Esophagus mucosa (tissue), 1 donor: ENCODE measurements around the gene SCAND1. TPM values are rescaled to one million over a fixed set of nuclear protein-coding genes. Genes with fewer than 3 reads are reported as not detected.
A peak's percentile ranks its signal among the peaks of the same experiment; 100 is the strongest.
"Not testable (repeated sequence)": the region's sequence is repeated elsewhere in the genome, so short reads cannot be mapped to it uniquely, and the experiment has no call there.

ENCODE experiments used
- ATAC-seq: fragments of 200-7000 bp; cut with Tn5 transposase; one replicate; pipeline ENCODE4 v1.9.1; 2020
- total RNA-seq: library from RNA; stranded (reverse); gene quantifications from one replicate; pipeline ENCODE4 v1.2.4, GENCODE V29; 2023
- donor health status: DM: yes; HTN: yes; CAD: no.

SCAND1 gene
- total RNA-seq = 47.9 TPM

DNA sequence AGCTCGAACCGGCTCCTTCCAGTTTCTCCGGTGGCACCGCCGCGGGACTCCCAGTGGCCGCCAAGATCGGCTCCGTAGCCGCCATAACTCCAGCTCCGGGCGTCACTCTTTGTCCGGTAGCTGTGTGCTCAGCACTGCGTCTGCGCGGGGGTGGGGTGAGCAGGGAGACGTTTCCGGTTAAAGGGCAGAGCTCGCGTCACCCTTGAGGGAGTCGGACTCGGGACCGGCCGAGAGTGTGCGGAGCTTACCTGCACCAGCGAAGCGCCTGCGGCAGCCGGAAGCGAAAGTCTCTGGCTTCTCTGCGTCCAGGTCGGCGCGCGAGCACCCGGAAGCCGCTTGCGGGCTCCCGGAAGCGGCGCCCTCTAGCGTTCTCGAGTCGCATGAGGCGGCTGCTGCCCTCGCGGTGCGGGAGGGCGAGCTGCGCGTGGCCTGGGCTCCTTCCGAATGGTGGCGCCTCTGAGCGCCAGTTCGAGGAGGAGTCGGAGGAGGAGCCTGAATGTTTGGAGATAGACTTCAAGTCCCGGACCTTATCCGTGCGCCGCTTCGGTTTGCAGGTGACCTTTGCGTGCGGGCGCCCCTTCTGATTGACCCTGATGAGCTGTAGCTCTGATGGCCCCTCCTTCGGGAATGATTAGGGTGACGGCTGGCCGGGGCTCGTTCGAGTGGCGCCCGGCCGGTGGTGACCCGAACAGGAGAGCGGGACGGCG, at the start of gene SCAND1:
SCAND1 (minus strand) TSS at position 303 of the 707 bp plus-strand sequence; CDS start at position 85, 218 bp downstream.
- peak; percentile 94 for ATAC-seq

DNA sequence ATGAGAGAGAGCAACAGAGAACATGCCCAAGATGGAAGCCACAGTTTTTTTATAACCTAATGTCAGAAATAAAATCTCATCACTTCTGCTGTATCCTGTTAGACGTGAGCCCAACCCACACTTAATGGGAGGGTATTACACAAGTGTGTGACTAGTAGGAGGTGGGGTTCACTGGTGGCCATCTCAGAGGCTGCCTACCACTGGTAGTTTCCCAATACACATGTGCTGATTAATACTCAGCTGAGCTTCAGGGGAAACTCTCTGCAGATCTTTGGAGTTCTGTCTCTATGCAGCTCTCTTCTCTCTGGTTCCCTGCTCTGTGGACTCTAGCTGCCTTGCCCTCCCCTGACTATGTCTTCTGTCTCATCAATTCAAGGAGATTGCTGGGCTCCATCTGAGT, 49.7 kb upstream of the SCAND1 start:
- ATAC-seq = peak; percentile 75

DNA sequence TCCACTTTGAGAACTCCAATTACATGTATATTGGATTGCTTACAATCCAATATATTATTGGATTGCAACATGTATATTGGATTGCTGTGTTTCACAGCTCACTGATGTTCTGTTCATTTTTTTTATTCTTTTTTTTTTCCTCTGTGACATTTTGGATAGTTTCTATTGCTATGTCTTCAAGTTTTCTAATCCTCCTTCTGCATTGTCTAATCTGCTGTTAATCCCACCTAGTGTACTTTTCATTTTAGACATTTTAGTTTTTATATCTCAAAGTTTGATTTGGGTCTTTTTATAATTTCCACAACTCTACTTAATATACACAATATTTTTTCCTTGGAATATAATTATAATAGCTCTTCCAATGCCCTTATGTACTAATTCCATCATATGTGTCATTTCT, 48.6 kb upstream of the SCAND1 start:
- ATAC-seq = no peak

DNA sequence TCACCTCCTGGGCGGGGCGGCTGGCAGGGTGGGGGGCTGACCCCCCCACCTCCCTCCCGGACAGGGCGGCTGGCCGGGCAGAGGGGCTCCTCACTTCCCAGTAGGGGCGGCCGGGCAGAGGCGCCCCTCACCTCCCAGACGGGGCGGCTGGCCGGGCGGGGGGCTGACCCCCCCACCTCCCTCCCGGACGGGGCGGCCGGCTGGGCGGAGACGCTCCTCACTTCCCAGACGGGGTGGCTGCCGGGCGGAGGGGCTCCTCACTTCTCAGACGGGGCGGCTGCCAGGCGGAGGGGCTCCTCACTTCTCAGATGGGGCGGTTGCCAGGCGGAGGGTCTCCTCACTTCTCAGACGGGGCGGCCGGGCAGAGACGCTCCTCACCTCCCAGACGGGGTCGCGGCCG, 47.0 kb upstream of the SCAND1 start:
- not testable (repeated sequence) for ATAC-seq

DNA sequence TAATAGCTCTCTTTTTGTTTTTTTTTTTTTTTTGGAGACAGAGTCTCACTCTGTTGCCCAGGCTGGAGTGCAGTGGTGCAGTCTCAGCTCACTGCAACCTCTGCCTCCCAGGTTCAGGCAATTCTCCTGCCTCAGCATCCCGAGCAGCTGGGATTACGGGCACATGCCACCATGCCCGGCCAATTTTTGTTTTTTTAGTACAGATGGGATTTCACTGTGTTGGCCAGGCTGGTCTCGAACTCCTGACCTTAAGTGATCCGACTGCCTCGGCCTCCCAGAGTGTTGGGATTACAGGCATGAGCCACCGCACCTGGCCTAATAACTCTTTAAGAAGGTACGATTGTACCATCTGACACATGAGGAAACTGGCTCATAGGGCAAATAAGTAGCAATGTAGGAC, 42.2 kb upstream of the SCAND1 start:
- ATAC-seq = not testable (repeated sequence)

DNA sequence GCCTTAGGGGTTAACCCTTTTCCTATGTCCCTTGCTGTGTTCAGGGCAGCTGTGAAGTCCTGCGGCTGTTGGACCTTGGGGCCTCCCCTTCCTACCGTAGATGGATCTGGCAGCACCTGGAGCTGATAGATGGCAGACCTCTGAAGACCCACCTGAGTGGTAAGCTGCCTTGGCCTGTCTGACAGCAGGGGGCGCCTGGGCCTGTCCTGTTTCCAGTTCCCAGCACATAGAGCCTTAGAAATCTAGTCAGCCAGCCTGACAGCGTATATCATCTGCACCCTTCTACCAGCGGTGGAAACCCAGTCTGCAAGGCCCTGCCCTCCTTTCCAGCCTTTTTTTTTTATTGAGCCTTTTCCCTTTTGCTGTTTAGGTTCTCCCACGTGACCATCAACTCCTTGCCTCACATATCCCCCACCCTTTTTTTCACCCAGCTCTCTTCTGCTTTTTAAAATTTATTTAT, 40.7 kb upstream of the SCAND1 start:
- ATAC-seq = peak; percentile 87

DNA sequence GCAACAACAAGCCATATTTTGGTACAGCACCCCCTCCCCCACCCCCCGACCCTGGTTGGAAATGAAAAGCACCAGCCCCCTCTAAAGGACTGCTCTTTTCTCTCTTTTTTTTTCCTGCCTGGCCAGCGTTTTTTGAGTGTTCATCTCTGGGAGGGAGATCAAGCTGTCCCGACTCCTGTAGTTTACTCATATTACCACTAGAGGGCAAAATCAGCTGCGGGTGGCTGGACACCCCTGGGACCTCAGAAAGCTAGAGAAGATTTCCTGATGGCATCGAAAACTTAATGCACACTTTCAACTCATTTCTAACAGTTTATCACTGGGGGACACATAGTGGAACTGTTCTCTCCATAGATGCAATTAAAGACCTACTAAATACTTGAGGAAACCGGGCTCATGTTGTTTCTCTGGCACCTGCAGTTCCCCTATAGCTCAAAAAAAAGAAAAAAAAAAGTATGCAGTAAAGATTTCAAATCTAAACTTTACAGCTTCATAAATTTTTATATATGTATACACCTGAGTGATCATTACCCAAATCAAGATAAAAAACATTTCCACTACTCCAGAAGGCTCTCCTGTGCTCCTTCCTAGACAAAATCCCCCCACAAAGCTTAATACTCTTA, 38.5 kb upstream of the SCAND1 start:
- peak; percentile 77 for ATAC-seq

DNA sequence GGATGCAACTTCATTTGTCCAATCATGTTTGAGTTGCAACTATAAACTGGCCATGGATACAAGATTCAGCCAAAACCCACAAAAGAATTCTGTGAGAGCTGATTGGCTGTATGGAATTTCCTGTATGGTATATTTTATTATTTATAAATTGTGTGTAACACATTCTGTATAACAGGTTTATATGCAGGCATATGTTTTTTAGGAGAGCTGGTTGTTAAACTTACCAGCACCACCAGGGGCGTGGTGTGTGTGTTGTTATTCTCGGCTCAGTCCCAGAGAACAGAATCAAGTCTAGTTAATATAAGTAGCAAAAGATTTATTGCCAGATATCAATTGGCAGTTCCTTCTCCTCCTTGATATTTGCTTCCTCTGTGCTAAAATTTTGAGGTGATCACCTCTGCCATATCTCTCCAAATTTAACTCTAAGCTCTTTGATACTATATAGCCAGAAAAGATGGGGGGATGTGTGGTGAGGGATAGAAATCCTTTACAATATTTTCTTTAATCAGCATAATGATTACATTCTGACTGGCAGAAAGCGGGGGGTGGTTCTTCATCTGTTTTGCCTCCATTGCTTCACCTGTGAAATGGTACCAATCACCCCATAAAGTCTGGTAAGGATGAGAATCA, 37.0 kb upstream of the SCAND1 start:
- ATAC-seq = peak; percentile 61

DNA sequence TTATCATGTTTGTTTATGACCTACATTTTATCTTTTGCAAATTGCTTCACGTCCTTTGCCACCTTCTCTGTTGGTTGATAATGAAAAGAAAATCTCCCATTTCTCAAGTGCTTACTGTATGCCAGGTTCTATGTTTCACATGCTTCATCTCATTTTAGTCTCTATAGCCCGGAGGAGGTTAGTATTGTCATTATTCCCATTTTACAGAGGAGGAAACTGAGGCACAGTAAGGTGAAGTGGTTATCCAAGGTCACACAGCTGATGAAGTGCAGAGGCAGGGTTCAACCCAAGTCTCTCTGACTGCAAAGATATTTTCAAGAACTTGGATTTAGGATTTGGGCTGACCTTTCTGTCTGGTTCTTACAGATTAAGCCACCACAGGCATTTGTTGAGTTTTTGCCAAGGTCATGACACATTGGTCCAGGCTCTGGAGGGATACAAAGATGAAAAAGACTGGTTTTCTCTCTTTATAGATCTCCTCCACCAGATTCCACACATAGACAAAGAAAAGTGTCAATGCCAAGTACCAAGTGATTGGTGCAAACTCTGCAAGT, 34.7 kb upstream of the SCAND1 start:
- no peak for ATAC-seq

DNA sequence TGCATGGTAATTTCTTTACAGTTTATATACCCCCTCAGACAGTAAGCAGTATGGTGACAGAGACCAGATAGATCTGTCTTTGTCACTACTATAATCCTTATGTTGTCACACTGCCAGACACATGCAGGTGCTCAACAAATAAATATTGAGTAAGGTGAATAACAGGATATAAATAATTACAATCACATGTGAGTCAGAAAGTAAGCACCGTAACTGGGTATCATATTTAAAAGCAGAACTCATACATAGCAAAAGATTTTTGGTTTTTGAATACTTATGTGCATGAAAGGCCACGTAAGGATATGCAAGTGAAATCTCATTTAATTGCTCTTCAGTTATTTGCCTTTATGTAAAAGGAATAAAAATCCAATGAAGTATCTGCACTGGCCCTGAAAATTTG, 31.5 kb upstream of the SCAND1 start:
- no peak for ATAC-seq

DNA sequence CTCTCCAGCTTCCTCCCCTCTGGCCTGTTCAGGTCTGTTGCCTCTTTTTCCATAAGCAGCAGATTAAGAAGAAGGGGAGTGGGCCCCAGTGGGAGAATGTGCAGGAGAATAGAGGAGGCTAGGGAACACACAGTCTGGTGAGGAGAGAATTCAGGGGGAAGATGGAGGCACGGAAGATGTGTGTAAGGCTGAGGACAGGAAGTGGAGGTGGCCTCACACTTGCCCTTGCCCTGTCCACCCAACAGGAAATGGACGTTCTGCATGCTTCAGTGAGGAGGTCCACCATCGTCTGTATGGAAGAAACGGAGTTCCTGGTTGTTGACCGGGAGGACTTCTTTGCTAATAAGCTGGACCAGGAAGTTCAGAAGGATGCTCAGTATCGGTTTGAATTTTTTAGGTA, 30.1 kb upstream of the SCAND1 start:
- ATAC-seq = no peak

DNA sequence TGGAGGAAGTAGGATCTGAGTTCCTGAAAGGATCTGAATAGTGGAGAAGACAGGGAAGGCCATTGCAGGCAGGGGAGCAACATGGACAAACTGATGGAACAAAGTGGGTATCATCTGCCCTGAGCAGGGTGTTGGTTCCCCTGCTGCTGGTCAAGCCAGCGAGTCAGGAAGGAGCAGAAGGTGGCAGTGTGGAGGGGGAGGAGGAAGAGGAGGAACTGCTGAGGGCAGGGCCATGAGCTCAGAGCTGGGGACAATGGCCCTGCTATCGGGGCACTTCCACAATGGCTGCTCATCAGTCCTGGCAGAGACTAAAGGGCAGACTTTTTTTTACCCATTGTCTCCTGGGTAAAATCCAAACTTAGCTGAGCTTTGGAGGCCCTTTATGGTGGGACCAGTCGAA, 27.7 kb upstream of the SCAND1 start:
- ATAC-seq = no peak

DNA sequence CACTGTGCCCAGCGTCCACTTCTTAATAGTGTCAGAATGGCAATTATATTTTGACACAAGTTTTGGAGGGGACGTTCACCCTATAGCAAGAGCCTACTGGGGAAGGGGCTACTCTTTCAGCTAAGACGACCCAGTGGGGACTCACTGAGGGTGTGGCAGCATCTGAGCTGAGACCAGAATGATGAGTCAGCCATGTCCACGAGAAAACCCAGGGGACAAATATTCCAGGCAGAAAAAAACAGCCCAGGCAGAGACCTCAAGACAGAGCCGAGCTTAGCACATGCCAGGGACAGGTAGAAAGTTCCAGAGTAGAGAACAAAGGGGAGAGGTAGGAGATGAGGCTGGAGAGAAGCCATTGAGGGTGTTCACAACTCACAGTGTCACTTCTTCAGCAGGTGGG, 25.2 kb upstream of the SCAND1 start:
- no peak for ATAC-seq

DNA sequence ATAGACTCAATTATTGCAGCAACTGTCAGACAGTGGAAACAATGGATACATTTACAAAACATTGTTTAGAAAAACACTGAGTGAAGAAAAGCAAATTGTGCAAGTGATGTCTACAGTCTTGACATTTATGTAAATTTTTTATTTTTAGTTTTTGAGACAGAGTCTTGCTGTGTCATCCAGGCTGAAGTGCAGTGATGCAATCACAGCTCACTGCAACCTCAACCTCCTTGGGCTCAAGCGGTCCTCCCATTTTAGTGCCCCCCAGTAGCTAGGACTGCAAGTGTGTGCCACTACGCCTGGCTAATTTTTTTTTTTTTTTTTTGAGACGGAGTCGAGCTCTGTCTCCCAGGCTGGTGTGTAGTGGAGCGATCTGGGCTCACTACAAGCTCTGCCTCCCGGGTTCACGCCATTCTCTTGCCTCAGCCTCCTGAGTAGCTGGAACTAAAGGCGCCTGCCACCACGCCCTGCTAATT, 23.8 kb upstream of the SCAND1 start:
- no peak for ATAC-seq

DNA sequence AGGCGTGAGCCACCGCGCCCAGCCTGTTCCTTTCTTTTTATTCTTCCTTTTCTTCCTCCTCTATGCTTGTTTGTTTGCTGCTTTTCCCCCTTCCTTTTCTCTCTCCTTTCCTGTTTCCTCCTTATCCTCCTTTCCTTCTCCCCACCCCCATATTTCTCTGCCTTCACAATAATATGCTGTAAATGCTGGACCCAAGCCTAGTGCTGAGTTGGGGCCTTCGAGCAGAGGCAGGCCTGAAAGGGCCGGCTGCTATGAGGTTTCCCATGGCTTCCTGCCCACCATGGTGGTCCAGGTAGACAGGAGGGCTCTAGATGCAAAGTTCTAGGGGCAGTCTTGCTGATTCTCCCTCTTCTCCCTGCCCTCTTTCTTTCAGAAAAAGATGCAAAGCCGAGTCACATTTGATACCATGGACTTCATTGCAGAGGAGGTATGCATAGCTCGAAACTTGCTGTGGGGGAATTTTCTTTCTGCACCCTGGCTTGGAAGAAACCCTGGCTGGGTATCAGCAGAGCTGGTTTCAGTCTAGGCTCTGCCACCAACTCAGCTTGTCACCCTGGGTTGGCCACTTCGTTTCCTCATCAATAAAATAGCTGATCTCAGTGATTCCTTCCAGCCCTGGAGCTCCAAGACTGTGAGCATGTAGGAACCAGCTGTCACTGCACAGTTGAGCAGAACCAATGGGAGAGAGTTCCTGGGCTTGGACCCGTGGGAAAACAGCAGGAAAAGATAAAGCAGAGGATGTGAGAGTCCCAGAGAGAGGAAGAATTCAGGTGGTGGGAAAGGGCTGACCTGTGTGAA, 21.5 kb upstream of the SCAND1 start:
- ATAC-seq = no peak

DNA sequence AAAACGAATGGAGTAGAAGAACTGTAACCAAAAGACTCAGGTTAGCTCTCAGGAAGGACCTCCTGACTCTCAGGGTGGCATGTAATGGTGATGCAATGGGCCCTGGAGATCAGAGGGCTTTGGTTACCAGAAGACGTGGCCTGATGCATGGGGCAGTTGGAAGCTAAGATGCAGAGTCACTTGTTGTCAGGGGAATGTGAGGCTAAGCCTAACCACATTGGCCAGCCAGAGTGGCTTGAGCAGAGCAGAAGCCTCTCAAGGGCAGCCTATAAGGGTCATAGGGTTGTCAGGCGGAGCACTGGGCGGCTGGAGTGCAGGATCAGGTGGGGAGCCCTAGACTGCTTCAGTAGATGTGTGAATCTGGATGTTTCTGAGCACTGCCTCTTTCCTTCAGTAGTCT, 20.0 kb upstream of the SCAND1 start:
- peak; percentile 20 for ATAC-seq

DNA sequence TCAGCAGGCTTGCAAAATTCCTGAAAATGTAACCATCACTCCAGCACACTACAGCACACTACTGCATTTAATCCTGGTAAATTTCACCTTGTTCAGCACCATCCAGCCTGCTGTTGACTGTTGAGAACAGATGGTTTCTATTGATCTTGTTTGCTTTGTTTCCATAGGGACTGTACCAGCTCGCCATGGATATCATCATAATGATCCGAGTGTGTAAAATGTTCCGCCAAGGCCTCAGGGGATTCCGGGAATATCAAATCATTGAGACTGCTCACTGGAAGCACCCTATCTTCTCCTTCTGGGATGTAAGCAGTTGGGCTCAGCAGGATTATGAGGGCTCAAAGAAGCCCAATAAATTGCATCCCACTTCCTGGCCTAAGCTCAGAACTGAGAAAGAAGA, 18.2 kb upstream of the SCAND1 start:
- no peak for ATAC-seq

DNA sequence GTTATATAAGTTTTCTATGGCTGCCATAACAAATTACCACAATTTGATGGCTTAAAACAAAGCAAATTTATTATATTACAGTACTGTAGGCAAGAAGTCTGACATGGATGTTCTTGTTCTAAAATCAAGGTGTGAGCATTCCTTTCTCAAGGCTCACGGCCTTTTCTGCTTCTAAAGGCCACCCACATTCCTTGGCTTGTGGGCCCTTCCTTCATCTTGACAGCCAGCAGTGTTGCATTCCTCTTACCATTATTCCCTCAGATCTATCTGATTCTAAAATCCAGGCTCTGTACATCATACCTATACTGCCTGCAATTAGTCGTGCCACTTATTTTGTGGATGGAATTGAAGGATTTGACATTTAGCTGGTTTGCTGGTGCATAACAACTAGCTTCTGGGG, 17.7 kb upstream of the SCAND1 start:
- ATAC-seq = no peak

DNA sequence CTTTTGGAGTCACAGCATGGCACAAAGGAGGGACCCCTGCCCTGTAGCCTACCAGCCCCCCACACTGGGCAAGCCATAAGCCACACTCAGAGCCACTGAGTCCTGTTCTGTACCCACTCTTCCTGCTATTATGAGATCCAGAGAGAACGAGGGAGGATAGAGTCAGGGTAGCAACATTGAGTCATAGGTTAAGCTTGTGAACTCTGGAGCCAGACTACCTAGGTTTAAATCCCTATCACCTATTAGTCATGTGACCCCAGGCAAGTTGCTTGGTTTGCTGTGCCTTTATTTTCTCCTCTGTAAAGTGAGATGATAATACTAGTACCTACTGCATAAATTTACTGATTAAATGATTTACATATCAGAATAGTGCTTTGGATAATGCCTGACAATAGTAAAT, 14.6 kb upstream of the SCAND1 start:
- ATAC-seq = peak; percentile 91

DNA sequence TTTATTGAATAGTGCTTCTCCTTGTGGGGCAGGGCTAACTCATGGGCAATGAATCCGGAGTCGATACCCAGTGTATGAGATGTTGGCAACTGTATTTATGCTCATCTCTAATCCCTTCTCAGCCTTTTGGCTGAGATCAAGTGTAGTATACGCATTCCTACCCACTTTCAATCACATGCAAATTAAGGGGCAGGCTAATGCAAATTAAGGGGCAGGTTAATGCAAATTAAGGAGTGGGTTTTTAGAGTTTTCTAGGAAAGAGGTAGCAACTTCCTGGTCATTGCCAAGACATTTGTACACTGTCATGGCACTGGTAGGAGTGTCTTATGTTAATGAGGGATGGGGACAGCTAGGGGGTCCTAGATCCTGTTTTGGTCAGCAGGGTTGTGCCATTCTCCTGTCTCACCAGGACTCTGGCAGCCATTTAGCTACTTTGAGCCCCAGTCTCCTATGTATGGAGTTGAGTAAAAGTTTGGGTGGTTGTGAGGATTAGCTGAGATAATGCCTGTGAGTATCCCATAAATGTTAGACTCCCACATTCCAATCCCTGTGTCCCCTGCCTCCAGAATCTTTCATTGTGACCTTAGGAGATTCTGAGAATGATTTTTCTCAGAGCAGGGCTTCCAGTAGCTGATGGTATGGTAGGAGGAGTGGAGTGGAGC, 13.8 kb upstream of the SCAND1 start, which contains the start of gene CNBD2:
CNBD2 (plus strand) TSS at position 612 of the 662 bp plus-strand sequence. CDS start 173 bp downstream, outside the sequence.
- ATAC-seq = no peak

DNA sequence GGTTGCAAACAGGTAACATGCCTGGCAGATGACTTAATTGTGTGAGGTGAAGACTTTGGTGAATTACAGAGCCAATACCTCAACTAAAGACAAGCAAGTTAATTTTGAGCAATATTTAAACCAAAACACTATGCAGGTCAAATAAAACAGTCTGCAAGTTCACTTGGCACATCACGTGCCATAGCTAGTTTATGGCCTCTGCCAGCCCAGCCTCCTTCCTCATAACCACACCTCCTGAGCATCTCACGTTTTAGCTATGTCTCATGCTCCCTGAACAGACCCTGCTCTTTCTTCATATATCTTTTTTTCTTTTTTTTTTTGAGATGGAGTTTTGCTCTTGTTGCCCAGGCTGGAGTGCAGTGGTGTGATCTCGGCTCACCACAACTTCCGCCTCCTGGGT, 9.6 kb upstream of the SCAND1 start:
- ATAC-seq = no peak

DNA sequence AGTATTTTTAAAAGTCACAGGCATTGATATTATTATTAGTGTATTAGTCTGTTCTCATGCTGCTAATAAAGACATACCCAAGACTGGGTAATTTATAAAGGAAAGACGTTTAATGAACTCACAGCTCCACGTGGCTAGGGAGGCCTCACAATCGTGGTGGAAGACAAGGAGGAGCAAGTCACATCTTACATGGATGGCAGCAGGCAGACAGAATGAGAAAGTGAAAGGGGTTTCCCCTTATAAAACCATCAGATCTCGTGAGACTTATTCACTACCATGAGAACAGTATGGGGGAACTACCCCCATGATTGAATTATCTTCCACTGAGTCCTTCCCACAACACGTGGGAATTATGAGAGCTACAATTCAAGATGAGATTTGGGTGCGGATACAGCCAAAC, 5.0 kb upstream of the SCAND1 start:
- not testable (repeated sequence) for ATAC-seq
